GM21528 (cell line): ENCODE results near the gene RRAGB.
"Not testable (repeated sequence)": the region's sequence is repeated elsewhere in the genome, so short reads cannot be mapped to it uniquely, and the experiment has no call there.

ENCODE experiments used
- ATAC-seq: cut with Tn5 transposase; IDR thresholded peaks from one replicate; pipeline ENCODE4 v1.9.1; 2021; ENCODE audit warnings: mild to moderate bottlenecking, moderate library complexity; ENCODE audit not compliant: unreplicated experiment, low FRiP score

Gene RRAGB, protein sequence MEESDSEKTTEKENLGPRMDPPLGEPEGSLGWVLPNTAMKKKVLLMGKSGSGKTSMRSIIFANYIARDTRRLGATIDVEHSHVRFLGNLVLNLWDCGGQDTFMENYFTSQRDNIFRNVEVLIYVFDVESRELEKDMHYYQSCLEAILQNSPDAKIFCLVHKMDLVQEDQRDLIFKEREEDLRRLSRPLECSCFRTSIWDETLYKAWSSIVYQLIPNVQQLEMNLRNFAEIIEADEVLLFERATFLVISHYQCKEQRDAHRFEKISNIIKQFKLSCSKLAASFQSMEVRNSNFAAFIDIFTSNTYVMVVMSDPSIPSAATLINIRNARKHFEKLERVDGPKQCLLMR

DNA sequence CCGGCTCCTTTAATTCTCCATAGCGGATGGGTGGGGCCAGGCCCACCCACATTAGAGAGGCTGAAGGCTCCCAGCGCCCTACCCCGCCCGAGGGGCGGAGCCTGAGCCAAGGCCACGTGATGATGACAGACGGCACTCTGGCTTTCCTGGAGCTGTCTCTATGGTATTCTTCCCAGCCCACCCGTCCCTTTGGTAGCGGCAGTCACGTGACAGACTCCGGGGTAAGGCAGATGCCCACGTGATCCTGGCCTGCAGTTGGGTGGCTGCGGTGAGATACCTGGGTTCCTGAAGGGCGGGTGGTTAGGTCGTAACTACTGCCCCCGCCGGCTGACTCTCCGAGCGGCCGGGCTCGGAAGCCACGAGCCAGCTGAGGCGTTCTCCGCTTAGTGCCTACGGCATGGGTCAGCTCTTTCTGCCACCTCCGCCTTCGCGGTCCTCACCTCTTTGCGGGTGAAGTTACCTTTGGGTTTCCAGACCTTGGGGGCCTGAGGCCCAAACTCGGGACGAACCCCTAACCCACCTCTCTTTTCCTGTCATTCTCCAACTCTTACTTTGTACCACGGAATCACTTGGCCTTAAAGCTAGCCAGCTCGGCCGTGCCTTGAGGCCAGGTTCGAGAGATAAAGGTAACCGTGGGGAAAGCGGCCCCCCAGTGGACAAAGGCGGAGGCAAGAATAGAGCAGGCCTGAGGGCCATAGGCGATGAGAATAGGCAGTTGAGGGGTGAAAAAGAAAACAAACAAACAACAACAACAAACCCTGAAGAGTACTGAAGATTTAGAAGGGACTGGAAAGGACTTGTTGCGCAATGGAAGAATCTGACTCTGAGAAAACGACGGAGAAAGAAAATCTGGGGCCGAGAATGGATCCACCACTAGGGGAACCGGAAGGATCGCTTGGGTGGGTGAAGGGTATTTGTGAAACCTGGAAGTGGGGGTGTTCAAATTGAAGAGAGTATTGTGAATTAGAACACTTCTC is at the start of gene RRAGB:
Gene RRAGB, plus strand, starts transcription at position 229 of the 977 bp plus-strand sequence. Its CDS starts 579 bp downstream, at position 808.
- ATAC-seq = peak; percentile 97

DNA sequence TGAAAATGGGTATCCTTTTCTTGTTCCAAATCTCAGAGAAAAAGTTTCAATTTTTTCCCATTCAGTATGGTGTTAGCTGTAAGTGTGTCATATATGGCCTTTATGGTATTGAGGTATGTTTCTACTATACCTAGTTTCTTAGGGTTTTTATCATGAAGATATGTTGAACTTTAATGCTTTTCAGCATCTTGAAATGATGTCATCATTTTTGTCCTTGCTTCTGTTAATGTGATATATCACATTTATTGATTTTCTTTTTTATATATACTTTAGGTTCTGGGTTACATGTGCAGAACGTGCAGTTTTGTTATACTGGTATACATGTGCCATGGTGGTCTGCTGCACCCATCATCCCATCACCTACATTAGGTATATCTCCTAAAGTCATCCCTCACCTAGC is 49.5 kb upstream of the RRAGB start:
- ATAC-seq = no peak

DNA sequence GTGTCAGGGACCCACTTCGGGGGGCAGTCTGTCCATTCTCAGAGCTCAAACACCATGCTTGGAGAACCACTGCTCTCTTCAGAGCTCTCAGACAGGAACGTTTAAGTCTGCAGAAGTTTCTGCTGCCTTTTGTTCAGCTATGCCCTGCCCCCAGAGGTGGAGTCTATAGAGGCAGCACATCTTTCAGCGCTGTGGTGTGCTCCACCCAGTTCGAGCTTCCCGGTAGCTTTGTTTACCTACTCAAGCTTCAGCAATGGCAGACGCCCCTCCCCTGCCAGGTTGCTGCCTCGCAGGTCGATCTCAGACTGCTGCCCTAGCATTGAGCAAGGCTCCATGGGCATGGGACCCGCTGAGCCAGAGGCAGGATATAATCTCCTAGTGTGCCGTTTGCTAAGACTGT is 29.0 kb upstream of the RRAGB start:
- ATAC-seq = not testable (repeated sequence)

DNA sequence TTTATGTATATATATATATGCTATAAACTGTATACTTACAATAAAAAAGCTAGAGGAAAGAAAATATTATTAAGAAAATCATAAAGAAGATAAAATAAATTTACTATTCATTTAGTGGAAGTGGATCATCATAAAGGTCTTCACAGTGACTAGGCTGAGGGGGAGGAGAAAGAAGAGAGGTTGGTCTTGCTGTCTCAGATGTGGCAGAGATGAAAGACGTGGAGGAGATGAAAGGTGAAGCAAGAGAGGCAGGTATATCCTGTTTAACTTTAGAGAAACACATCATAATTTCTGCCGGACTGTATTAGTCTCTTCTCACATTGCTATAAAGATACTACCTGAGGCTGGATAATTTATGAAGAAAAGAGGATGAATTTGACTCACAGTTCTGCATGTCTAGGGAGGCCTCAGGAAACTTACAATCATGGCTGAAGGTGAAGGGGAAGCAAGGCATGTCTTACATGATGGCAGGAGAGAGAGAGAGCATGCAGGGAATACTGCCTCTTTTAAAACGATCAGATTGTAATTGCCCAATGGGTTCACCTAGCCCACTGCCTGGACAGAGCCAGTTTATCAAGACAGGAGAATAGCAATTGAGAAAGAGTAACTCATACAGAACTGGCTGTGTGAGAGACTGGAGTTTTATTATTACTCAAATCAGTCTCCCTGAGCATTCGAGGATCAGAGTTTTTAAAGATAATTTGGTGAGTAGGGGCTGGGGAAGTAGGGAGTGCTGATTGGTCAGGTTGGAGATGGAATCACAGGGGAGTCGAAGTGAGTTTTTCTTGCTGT is 22.1 kb upstream of the RRAGB start:
- no peak for ATAC-seq

DNA sequence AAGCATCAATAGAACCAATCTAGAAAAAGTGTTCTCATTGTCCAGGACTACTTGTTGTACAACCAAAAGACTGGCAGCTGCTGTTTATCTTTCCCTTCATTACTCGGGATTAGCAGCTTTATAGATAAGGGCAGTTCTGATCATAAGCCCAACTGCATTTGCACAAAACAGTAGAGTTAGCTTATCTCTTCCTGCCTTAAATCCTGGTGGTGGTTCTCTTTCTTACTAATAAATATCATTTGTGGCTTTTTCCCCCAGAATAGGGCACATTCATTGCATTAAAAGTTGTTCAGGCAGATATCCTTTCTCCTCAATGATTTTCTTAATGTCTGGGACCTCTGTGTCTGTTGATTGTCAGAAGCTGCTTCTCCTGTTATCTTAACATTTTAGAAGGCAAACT is 20.2 kb upstream of the RRAGB start:
- ATAC-seq = no peak

DNA sequence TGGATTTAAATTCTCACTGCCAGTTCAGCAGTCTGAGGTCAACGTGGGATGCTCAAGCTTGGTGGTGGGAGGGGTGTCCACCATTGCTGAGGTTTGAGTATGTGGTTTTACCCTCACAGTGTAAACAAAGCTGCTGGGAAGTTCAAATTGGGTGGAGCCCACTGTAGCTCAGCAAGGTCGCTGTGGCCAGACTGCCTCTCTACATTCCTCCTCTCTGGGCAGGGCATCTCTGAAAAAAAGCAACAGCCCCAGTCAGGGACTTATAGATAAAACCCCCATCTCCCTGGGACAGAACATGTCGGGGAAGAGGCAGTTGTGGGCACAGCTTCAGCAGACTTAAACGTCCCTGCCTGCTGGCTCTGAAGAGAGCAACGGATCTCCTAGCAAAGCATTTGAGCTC is 14.9 kb upstream of the RRAGB start:
- ATAC-seq = no peak

DNA sequence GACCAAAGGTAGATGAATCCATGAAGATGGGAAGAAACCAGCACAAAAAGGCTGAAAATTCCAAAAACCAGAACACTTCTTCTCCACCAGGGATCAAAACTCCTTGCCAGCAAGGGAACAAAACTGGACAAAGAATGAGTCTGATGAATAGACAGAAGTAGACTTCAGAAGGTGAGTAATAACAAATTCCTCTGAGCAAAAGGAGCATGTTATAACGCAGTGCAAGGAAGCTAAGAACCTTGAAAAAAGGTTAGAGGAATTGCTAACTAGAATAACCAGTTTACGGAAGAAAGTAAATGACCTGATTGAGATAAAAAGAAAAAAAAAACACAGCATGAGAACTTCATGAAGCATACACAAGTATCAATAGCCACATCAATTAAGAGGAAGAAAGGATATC is 14.1 kb upstream of the RRAGB start:
- ATAC-seq = not testable (repeated sequence)

DNA sequence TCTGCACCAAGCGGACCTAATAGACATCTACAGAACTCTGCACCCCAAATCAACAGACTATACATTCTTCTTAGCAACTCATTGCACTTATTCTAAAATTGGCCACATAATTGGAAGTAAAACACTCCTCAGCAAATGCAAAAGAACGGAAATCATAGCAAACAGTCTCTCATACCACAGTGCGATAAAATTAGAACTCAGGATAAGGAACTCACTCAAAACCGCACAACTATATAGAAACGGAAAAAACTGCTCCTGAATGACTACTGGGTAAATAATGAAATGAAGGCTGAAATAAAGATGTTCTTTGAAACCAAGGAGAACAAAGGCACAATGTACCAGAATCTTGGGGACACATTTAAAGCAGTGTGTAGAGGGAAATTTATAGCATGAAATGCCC is 12.5 kb upstream of the RRAGB start:
- not testable (repeated sequence) for ATAC-seq

DNA sequence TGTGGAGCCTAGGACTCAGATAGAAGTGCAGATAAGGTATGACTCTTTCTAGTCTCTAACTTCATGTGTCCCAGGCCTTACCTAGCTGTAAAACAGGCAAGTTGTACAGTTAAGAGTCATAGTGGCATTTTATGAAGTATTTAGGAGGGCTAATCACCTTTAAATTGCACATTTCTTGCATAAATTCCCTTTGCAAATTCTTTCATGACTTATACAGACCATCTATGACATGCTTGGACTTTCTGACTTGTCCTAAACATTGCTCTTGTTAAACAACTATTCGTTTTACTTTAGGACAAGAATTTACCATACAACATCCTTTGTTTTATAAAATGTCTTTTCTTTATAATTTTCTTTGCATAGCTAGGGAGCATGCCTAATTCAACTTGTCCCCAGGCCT is 7.8 kb upstream of the RRAGB start:
- ATAC-seq = no peak

DNA sequence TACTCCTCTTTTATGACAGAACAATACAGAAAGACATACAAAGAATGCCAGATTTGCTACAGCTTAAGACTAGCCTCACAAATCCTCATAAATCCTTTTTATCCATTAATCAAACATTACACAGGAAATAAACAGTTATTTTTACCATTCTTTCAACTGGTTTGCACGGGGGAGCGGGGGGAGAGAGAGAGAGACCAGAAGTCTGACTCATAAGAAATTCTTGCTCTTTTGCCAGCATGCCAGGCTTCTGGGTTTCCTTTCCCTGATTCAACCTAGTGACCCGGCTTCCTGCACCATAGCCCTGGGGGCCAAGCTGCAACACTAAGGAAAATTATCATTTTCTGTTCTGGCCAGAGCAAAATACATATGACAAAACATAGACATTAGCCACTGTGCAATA is 6.8 kb upstream of the RRAGB start:
- ATAC-seq = no peak

DNA sequence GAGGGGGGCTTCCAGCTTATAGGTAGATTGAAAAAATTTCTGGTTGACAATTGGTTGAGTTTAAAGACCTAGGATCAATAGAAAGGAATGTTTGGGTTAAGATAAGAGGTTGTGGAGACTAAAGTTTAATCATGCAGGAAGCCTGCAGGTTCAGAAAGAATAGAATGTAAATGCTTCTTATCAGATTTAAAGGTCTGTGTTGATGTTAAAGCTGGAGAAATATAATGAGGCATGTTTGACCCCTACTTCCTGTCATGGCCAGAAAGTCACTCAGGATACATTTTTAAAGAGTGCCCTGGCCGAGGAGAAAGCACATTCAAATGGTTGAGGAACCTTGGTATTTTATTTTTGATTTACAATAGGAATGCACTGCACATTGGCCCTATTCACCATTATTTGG is 3.9 kb upstream of the RRAGB start:
- ATAC-seq = no peak

DNA sequence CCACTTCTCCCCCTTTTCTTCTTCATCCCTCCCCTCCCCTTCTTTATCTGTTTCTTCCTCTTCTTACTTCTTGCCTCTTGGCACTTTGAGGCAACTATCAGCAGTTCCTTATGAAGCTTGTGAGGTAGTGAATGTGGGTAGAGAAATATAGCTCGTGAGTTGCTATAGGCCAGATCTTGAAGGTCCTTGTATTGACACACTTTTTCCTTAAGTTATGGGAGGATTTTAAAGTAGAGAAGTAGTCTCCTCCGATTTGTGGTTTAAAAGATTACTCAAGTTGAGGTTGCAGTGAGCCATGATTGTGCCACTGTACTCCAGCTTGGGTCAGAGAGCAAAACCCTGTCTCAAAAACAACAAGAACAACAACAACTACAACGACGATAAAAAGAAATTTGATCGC is 3.4 kb upstream of the RRAGB start:
- no peak for ATAC-seq

DNA sequence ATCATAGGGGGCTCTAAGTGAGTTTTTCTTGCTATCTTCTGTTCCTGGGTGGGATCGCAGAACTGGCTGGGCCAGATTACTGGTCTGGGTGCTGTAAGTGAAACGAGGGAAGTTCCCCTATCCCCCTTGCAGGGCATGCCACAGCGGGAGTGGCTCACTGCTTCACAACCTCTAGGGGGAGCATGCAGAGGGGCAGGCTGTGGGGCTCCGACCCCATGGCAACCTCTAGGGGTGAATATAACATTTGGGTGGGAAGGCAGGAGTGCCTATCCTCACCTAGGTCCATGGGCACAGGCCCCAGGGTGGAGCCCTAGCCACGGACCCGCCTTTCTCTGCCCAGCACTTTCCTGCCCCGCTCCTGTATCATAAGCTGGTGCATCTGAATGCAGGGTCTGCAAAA is 1.7 kb upstream of the RRAGB start:
- ATAC-seq = no peak

DNA sequence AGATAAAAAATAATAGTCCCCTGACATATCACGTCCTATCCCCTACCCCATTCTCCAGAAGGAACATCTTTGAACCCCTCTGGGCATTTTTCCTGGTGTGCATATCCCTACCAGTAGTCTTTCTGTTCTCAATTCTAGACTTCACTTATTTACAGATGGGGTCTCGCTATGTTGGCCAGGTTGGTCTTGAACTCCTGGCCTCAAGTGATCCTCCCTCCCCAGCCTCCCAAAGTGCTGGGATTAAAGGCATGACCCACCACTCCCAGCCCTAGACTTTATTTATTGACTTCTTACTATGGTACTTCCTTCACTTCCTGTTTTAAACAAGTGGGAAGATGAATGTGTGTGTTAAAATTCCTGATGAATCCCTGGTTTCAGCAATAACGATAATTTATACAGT is 612 bp upstream of the RRAGB start:
- ATAC-seq = no peak

DNA sequence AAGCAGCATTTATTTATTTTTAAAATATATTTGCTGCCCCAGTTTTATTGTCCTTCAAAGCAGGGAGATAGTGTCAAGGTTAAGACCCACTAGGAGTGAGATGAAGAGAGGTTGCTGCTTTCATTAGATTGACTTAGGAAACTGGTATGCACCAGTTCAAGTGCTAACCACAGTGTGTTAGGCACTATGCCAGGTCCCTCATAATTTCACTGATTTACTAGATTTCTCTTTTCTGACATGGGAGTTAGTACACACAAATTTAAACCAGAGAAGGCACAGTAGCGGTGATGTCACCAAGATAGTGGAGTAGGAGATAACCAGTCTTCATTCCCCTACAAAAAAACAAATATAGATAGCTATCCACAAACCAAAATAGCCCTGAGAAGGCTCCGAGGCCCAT is 14.3 kb downstream of the RRAGB start:
- ATAC-seq = no peak

DNA sequence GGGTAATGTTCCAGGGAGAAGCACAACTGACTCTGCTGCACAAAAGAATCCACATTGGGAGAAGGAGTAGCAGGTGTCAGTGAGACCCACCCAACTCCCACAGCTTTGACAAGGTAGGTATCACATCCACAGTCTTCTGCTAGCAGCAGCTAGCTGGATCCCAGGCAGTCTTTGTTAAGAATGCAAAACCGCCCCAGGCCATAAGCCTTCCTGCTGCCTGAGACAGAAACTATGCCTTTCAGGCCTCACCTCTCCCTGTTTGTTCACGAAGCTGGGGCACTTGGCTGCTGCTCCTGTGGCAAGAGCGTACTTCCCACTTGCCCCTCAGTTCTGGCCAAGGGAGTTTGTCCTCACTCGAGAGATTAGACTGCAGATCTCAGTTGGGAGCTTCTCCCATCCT is 21.4 kb downstream of the RRAGB start:
- ATAC-seq = no peak

DNA sequence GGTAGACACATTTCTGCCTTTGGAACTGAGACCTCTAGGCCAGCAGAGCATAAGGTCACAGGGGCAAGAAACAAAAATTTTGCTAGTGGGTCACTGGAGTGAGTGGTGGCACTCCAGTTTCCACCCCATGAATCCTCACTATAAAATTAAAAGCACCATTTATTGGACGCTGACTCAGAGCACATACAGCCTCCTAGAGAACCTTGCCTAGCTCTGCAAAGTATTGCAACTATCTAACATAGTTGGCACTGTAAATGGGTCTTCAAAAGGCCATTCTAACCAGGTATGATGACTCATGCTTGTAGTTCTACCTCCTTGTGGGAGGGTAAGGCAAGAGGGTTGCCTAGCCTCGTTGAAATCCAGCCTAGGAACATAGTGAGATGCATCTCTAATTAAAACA is 25.1 kb downstream of the RRAGB start:
- no peak for ATAC-seq

DNA sequence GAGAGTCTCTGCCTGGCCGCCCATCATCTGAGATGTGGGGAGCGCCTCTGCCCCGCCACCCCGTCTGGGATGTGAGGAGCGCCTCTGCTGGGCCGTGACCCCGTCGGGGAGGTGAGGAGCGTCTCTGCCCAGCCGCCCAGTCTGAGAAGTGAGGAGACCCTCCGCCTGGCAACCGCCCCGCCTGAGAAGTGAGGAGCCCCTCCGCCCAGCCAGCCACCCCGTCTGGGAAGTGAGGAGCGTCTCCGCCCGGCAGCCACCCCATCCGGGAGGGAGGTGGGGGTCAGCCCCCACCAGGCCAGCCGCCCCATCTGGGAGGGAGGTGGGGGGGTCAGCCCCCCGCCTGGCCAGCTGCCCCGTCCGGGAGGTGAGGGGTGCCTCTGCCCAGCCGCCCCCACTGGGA is 30.9 kb downstream of the RRAGB start:
- not testable (repeated sequence) for ATAC-seq

DNA sequence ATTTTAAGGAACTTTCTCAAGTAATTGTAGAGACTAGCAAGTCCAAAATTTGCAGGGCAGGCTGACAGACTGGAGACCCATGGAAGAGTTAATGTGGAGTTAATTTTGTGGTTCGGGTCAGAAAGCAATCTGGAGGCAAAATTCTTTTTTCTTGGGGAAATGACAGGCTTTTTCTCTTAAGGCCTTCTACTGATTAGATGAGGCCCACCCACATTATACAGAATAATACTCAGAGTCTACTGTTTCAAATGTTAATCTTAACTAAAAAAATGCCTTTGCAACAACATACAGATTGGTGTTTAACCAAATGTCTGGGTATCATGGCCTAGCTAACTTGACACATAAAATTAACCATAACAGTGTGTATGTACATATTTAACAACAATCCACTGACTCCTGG is 32.7 kb downstream of the RRAGB start:
- ATAC-seq = no peak

DNA sequence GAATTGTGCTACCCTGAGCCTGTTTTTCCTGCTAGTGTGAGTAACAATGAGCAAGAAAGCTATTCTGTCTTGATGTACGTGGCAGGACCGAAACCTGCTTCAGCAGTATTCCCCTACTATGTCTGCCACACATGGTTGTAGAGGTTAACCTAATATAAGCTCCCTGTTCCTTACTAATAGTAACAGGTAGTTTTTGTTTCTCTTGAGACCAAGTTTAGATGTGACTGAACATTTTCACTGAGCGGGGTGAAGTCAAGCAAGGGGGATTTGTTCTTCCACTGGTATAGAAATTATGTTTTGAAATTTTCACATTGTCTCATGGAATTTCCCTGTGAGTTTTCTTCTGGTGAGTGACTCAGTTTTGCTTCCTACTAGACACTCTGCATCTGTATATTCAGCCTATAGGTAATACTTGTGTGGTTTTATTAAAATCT is 37.3 kb downstream of the RRAGB start:
- peak; percentile 98 for ATAC-seq

DNA sequence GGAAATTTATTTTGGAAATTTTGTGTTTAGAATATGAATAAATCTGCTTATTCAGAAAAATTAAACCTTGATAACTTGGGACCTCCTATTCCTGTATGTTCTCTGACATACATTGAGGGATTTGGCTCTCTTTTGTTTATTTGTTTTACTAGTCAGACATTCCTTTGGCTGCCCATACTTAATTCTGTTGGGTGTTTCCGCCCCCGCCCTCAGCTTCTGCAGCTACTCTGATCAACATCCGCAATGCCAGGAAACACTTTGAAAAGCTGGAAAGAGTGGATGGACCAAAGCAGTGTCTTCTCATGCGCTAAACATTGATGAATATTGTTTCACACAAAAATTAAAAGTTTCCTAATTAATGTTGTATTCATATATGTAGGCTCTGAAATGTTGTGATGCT is 40.5 kb downstream of the RRAGB start:
- ATAC-seq = no peak
